GM12873 (cell line): ENCODE measurements around the gene LZTR1.

ENCODE experiments used
- CTCF ChIP-seq: IDR thresholded peaks from 2 replicates; pipeline ENCODE4 v1.5.1; 2012; ENCODE audit warnings: low read depth, mild to moderate bottlenecking, moderate library complexity, low read length, control low read depth; ENCODE audit not compliant: insufficient read depth; ENCODE audit errors: missing control alignments

LZTR1 gene

GRCh38 chr22:21003782-21004181 lies 21.7 kb downstream of the LZTR1 start:
- TF ChIP-seq CTCF = no peak

- TF ChIP-seq CTCF = no peak
Measured at GRCh38 chr22:21009638-21010425, 27.7 kb downstream of the LZTR1 start.

- TF ChIP-seq CTCF = no peak
Measured at GRCh38 chr22:21010426-21011113, 28.5 kb downstream of the LZTR1 start.

GRCh38 chr22:21012446-21013407 lies 30.6 kb downstream of the LZTR1 start:
- no peak for TF ChIP-seq CTCF

GRCh38 chr22:21013657-21014201 lies 31.6 kb downstream of the LZTR1 start:
- TF ChIP-seq CTCF = no peak

- no peak for TF ChIP-seq CTCF
Measured at GRCh38 chr22:21014202-21014725, 32.2 kb downstream of the LZTR1 start.
